Measurements from ENCODE around the gene OR52K2. TPM values are rescaled to one million over a fixed set of nuclear protein-coding genes. Genes with fewer than 3 reads are reported as not detected.
"Not testable (repeated sequence)": the region's sequence is repeated elsewhere in the genome, so short reads cannot be mapped to it uniquely, and the experiment has no call there.

The OR52K2 gene
- polyA plus RNA-seq (2013, experiment 1 of 2): not detected
- polyA plus RNA-seq (2013, experiment 2 of 2): not detected

GRCh38 chr11:4448995-4449394, at the start of gene OR52K2:
Gene OR52K2 (plus strand): TSS chr11:4449295. CDS start chr11:4449340, 45 bp downstream.
- H3K4me3 ChIP-seq (ENCODE audit: low read length in 2 of 2): no peak within 1 kb of the TSS
- no peak within 1 kb of the TSS for H2BK5ac ChIP-seq (ENCODE audit: low read length)
- H4K91ac ChIP-seq (ENCODE audit: low read depth, low read length, poor library complexity): no peak within 1 kb of the TSS
- no peak within 1 kb of the TSS for H4K8ac ChIP-seq (ENCODE audit: low read depth, low read length)
- H2BK15ac ChIP-seq (ENCODE audit: low read length): no peak within 1 kb of the TSS
- H2AFZ ChIP-seq (ENCODE audit: low read length): no peak within 1 kb of the TSS
- H3K27me3 ChIP-seq (ENCODE audit: control insufficient read depth in 3 of 3, insufficient read depth in 3 of 3, low read depth in 1 of 3, low read length in 3 of 3): peaks cover 0 to 4% (median 0%) of the 10 kb centered on the region in 3 experiments
- no peak for DNase-seq (ENCODE audit: low spot score)
- H3K4me1 ChIP-seq (ENCODE audit: control insufficient read depth in 2 of 2, insufficient read depth in 1 of 2, low read depth in 1 of 2, low read length in 2 of 2): peaks cover 0 to 3% of the 10 kb centered on the region in 2 donors
- no peaks in the 10 kb centered on the region for H3K36me3 ChIP-seq (replicated peaks in 1 of 2; ENCODE audit: control insufficient read depth in 2 of 2, insufficient read depth in 2 of 2, low read length in 2 of 2)
- no peak within 1 kb of the TSS for H3K23ac ChIP-seq (ENCODE audit: low read depth, low read length, poor library complexity)
- no peak within 1 kb of the TSS for H3K18ac ChIP-seq (ENCODE audit: low read length)
- H3K27ac ChIP-seq (replicated peaks; ENCODE audit: low read length): no peak within 1 kb of the TSS
- no peak within 1 kb of the TSS for H3K4ac ChIP-seq (ENCODE audit: low read length)
- no peaks in the 10 kb centered on the region for H3K9me3 ChIP-seq (replicated peaks in 1 of 2; ENCODE audit: control insufficient read depth in 2 of 2, insufficient read depth in 1 of 2, low read depth in 1 of 2, low read length in 2 of 2)
- H2BK120ac ChIP-seq (ENCODE audit: low read depth, low read length): no peak within 1 kb of the TSS
- H3K79me1 ChIP-seq (ENCODE audit: low read depth, low read length): no peaks in the 10 kb centered on the region
- no peak within 1 kb of the TSS for H2AK5ac ChIP-seq (ENCODE audit: low read depth, low read length)
- no peak within 1 kb of the TSS for H3K14ac ChIP-seq (ENCODE audit: low read length)
- H3K9ac ChIP-seq (ENCODE audit: low read depth, low read length, poor library complexity): no peak within 1 kb of the TSS
- H2BK12ac ChIP-seq (ENCODE audit: low read length): no peak within 1 kb of the TSS
- H3K4me2 ChIP-seq (ENCODE audit: insufficient read depth, low read length, poor library complexity, severe bottlenecking): no peak within 1 kb of the TSS

DNA sequence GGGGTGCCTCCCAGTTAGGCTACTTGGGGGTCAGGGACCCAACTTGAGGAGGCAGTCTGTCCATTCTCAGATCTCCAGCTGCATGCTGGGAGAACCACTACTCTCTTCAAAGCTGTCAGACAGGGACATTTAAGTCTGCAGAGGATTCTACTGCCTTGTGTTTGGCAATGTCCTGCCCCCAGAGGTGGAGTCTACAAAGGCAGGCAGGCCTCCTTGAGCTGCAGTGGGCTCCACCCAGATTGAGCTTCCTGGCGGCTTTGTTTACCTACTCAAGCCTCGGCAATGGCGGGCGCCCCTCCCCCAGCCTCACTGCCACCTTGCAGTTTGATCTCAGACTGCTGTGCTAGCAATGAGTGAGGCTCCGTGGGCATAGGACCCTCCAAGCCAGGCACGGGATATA, 42.9 kb upstream of the OR52K2 start:
- not testable (repeated sequence) for H3K79me1 ChIP-seq (ENCODE audit: low read depth, low read length); H3K4me2 ChIP-seq (ENCODE audit: insufficient read depth, low read length, poor library complexity, severe bottlenecking); H2AK5ac ChIP-seq (ENCODE audit: low read depth, low read length); H2BK5ac ChIP-seq (ENCODE audit: low read length); H4K91ac ChIP-seq (ENCODE audit: low read depth, low read length, poor library complexity); H2BK15ac ChIP-seq (ENCODE audit: low read length); H3K27me3 ChIP-seq (ENCODE audit: control insufficient read depth in 3 of 3, insufficient read depth in 3 of 3, low read depth in 1 of 3, low read length in 3 of 3); H2AFZ ChIP-seq (ENCODE audit: low read length); H4K8ac ChIP-seq (ENCODE audit: low read depth, low read length); H3K9me3 ChIP-seq (replicated peaks in 1 of 2; ENCODE audit: control insufficient read depth in 2 of 2, insufficient read depth in 1 of 2, low read depth in 1 of 2, low read length in 2 of 2); H2BK120ac ChIP-seq (ENCODE audit: low read depth, low read length); H3K4me1 ChIP-seq (ENCODE audit: control insufficient read depth in 2 of 2, insufficient read depth in 1 of 2, low read depth in 1 of 2, low read length in 2 of 2); DNase-seq (ENCODE audit: low spot score); H3K36me3 ChIP-seq (replicated peaks in 1 of 2; ENCODE audit: control insufficient read depth in 2 of 2, insufficient read depth in 2 of 2, low read length in 2 of 2); H3K9ac ChIP-seq (ENCODE audit: low read depth, low read length, poor library complexity); H3K14ac ChIP-seq (ENCODE audit: low read length); H3K23ac ChIP-seq (ENCODE audit: low read depth, low read length, poor library complexity); H2BK12ac ChIP-seq (ENCODE audit: low read length); H3K27ac ChIP-seq (replicated peaks; ENCODE audit: low read length); H3K18ac ChIP-seq (ENCODE audit: low read length); H3K4ac ChIP-seq (ENCODE audit: low read length); H3K4me3 ChIP-seq (ENCODE audit: low read length in 2 of 2)
- WGBS, 2 donors (ENCODE audit: extremely low coverage in 2 of 2, insufficient read length in 2 of 2, insufficient replicate concordance in 1 of 2): no CpG with 5 or more reads among the region's 6 CpGs

GRCh38 chr11:4416306-4416705, 32.8 kb upstream of the OR52K2 start:
- Histone ChIP-seq H2BK12ac (ENCODE audit: low read length) (no peak overlapping the region), H2BK120ac (ENCODE audit: low read depth, low read length) (no peak overlapping the region), H3K4me1 (ENCODE audit: control insufficient read depth in 2 of 2, insufficient read depth in 1 of 2, low read depth in 1 of 2, low read length in 2 of 2) (no peaks in the 10 kb centered on the region), H3K79me1 (ENCODE audit: low read depth, low read length) (no peaks in the 10 kb centered on the region), H3K4me2 (ENCODE audit: insufficient read depth, low read length, poor library complexity, severe bottlenecking) (no peak overlapping the region), H3K14ac (ENCODE audit: low read length) (no peak overlapping the region), H2AFZ (ENCODE audit: low read length) (no peak overlapping the region), H3K9me3 (replicated peaks in 1 of 2; ENCODE audit: control insufficient read depth in 2 of 2, insufficient read depth in 1 of 2, low read depth in 1 of 2, low read length in 2 of 2) (no peaks in the 10 kb centered on the region), H3K27me3 (ENCODE audit: control insufficient read depth in 3 of 3, insufficient read depth in 3 of 3, low read depth in 1 of 3, low read length in 3 of 3) (peaks cover 0 to 4% (median 0%) of the 10 kb centered on the region in 3 experiments), H3K36me3 (replicated peaks in 1 of 2; ENCODE audit: control insufficient read depth in 2 of 2, insufficient read depth in 2 of 2, low read length in 2 of 2) (no peaks in the 10 kb centered on the region), H3K18ac (ENCODE audit: low read length) (no peak overlapping the region), H2BK15ac (ENCODE audit: low read length) (no peak overlapping the region), H2AK5ac (ENCODE audit: low read depth, low read length) (no peak overlapping the region), H2BK5ac (ENCODE audit: low read length) (no peak overlapping the region), H4K91ac (ENCODE audit: low read depth, low read length, poor library complexity) (no peak overlapping the region), H3K23ac (ENCODE audit: low read depth, low read length, poor library complexity) (no peak overlapping the region), H4K8ac (ENCODE audit: low read depth, low read length) (no peak overlapping the region), H3K9ac (ENCODE audit: low read depth, low read length, poor library complexity) (no peak overlapping the region), H3K4me3 (ENCODE audit: low read length in 2 of 2) (no peak overlapping the region), H3K4ac (ENCODE audit: low read length) (no peak overlapping the region), H3K27ac (replicated peaks; ENCODE audit: low read length) (no peak overlapping the region)
- WGBS, 2 donors (ENCODE audit: extremely low coverage in 2 of 2, insufficient read length in 2 of 2, insufficient replicate concordance in 1 of 2): 100% methylated on average over 1 of the region's 1 CpG
- DNase-seq (ENCODE audit: low spot score): no peak

DNA sequence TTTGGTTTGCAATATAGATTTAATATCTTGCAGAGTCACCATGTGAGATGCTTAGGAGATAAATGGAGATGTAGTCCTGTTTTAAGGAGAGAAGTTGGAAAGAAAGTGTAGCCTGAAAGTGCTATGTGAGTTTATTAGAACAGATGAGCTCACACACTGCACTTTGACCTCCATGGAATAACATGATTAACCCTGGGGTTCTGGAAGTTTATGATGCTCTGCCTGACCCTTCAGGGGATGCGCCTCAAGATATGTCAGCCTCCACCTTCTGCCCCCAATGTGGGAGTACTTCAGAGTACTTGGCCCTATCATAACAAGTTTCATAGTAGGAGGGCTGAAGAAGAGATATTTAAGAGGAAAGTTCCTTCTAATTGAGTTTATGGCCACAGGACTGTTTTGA, 32.3 kb upstream of the OR52K2 start:
- Histone ChIP-seq H3K27me3 (ENCODE audit: control insufficient read depth in 3 of 3, insufficient read depth in 3 of 3, low read depth in 1 of 3, low read length in 3 of 3) (peaks cover 0 to 4% (median 0%) of the 10 kb centered on the region in 3 experiments), H3K9me3 (replicated peaks in 1 of 2; ENCODE audit: control insufficient read depth in 2 of 2, insufficient read depth in 1 of 2, low read depth in 1 of 2, low read length in 2 of 2) (no peaks in the 10 kb centered on the region), H3K23ac (ENCODE audit: low read depth, low read length, poor library complexity) (no peak overlapping the region), H2BK15ac (ENCODE audit: low read length) (no peak overlapping the region), H3K4me3 (ENCODE audit: low read length in 2 of 2) (no peak overlapping the region), H3K18ac (ENCODE audit: low read length) (no peak overlapping the region), H3K36me3 (replicated peaks in 1 of 2; ENCODE audit: control insufficient read depth in 2 of 2, insufficient read depth in 2 of 2, low read length in 2 of 2) (no peaks in the 10 kb centered on the region), H3K4ac (ENCODE audit: low read length) (no peak overlapping the region), H3K4me2 (ENCODE audit: insufficient read depth, low read length, poor library complexity, severe bottlenecking) (no peak overlapping the region), H2AFZ (ENCODE audit: low read length) (no peak overlapping the region), H2AK5ac (ENCODE audit: low read depth, low read length) (no peak overlapping the region), H2BK120ac (ENCODE audit: low read depth, low read length) (no peak overlapping the region), H3K9ac (ENCODE audit: low read depth, low read length, poor library complexity) (no peak overlapping the region), H4K91ac (ENCODE audit: low read depth, low read length, poor library complexity) (no peak overlapping the region), H3K79me1 (ENCODE audit: low read depth, low read length) (no peaks in the 10 kb centered on the region), H3K27ac (replicated peaks; ENCODE audit: low read length) (no peak overlapping the region), H2BK5ac (ENCODE audit: low read length) (no peak overlapping the region), H3K4me1 (ENCODE audit: control insufficient read depth in 2 of 2, insufficient read depth in 1 of 2, low read depth in 1 of 2, low read length in 2 of 2) (no peaks in the 10 kb centered on the region), H2BK12ac (ENCODE audit: low read length) (no peak overlapping the region), H4K8ac (ENCODE audit: low read depth, low read length) (no peak overlapping the region), H3K14ac (ENCODE audit: low read length) (no peak overlapping the region)
- DNase-seq (ENCODE audit: low spot score): no peak
- WGBS, 2 donors (ENCODE audit: extremely low coverage in 2 of 2, insufficient read length in 2 of 2, insufficient replicate concordance in 1 of 2): no CpG with 5 or more reads among the region's 1 CpG

Data from neuronal stem cell (in vitro differentiated cells).